Activated T-cell treated with anti-CD3 and anti-CD28 coated beads for 1 hour (primary cell): ENCODE results near the gene CENPX.

Source experiments
- DNase-seq: peaks from one replicate; pipeline ENCODE4 v3.0.0-alpha.2; 2020; ENCODE audit warnings: low read depth

The CENPX gene

DNA sequence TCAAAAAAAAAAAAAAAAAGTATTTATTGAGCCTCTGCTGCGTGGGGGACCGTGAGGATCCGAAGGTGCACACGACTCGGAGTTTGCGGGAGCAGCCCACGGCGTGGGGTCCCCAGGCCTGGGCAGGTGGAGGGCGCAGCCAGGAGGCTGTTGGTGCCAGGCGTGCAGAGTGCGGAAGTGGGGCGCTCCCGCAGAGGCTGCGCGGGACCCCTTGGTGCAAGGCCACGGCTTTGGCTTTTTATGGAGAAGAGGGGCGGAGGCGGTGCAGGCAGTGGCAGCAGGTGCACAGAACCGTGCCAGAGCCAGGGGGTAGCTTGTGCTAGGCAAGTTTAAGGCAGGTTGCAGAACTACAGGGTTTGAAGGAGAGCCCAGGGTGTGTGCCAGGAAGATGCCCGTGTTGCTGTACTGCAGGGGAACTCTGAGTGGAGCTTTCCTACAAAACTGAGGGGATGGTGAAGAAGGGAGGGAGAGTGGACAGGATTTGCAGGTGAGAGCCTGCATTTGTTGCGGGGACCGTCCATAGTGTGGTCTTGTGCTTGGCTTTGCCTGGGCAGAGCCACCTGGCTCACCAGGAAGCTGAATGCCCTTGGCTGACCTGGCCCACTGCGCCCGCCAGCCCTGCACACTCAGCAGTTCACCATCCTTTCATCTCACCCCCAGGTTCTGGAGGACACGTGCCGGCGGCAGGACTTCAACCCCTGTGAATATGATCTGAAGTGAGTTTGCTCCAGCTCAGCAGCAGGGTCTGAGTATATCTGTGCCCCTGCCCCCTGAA, 44.0 kb downstream of the CENPX start:
- DNase-seq, result no peak

DNA sequence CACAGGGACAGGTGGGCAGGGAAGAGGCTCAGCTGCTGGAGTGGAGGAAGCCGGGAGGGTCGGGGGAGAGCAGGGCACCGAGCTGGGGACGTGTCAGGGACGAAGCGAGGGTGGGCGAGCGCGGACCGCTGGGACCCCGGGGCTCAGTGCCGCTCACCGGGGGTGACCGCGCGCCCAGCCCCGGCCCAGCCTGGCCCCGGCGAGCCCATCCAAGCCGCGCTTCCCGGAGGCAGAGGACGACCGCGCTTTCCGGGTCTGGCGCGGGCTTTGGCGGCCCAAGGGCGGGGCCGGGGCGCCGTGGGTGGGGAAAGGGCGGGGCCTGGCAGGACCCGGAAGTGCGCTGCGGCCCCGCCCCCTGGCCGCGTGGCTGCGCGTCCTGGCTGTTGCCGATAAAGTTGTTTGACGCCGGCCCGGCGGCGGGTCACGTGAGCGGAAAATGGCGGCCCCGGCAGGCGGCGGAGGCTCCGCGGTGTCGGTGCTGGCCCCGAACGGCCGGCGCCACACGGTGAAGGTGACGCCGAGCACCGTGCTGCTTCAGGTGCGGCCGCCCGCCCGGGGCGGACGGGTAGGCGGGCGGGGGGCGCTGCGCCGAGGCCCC, 45.4 kb downstream of the CENPX start, which contains the start of gene ASPSCR1:
ASPSCR1 (plus strand) TSS at position 419 of the 598 bp plus-strand sequence; CDS start at position 437, 18 bp downstream.
- DNase-seq, result peak; percentile 89

DNA sequence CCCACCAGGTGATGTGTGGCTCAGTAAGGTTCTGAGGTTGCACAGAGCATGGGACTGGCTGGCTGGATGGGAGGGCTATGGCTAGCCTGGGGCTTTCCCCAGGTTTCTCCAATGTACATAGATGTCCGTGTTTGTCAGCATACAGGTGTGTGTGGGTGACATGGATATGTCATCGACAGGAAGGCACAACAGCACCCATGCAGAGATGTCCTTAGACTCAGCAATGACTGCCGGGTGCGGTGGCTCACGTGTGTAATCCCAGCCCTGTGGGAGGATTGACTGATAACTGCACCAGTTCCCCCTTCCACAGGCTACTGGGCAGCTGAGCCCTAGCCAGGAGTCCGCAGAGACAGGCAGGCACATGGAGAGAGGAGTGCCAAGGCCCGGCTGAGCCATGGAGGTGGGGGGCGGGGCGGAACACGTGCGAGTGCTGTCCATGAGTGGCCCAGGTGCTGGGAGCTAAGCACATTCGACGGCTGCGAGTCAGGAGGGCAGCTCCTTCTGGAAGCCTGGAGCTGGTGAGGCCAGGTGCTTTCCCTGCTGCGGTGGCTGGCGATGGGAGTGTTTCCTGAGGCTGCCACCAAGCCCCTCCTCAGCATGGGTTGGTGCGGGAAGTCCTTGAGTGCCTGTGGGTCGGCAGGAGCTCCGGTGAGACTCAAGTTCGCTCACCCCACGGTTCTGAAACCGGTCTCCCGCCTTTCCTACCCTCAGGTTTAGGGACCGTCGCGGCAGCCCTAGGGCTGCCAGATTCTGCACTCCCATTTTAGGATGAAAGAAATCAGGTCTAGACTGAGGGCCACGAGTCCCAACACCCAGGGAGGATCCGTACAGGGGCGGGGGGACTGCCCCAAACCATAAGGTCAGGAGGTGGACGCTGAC, 46.1 kb downstream of the CENPX start:
- DNase-seq, result no peak

DNA sequence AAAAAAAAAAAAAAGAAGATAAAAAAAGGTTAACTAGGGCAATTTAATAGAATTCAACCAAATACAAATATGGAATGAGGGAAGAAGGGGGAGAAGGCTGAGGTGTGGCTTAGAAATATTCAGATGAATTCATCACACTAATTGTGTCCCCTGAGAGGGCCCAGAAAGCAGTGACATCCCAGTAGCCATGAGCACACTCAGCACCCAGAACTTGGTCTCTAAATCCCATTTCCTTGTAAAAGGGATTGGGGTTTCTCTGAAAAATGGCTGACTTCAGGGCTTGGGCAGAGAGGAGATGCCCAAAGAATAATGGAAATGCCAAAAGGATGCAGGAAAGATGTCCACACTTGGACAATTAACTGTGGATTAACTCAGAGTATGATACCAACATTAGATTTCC, 49.2 kb downstream of the CENPX start:
- DNase-seq, result no peak

DNA sequence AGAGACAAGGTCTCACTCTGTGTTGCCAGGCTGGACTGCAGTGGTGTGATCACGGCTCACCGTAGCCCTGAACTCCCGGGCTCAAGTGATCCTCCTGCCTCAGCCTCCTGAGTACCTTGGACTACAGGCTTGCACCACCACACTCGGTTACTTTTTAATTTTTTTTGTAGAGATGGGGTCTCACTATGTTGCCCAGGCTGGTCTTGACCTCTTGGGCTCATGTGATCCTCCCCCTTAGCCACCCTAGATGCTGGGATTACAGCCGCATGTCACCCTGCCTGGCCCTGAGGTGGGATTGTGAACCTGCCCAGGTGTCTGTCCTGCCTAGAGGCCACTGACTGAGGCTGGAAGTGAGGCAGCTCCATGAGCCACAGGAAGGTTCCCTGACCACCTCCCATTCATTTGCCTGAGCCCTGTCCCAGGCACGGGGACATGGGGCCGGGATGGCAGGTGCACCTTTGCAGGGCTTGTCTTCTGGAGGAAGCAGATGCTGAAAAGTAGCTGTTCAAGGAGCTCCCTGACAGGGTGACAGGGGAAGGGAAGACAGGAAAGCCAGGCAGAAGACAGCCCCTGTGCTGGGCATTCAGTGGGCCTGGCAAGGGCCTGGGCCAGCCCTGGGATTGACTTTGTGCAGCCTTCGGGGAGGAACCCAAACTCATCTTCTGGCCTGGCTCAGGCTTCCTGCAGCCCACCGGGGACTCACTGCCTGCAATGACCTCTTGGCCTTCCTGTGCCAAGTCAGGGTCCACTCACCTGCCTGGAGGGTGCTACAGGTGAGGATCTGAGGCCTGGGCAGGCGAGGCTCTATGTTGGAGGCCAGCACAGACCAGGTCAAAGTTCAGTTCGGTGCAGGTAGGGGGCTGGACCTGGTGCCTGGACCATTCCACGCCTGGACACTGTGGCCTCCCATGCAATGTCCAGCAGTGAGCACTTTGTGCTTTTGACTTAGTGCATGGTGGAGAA, 53.5 kb downstream of the CENPX start:
- no peak for DNase-seq
